Pancreas (tissue), 10 donors: ENCODE data around the gene DNM3. TPM values are rescaled to one million over a fixed set of nuclear protein-coding genes. Genes with fewer than 3 reads are reported as not detected.

ENCODE experiments used
- ATAC-seq, 4 donors: fragments of 200-7000 bp; cut with Tn5 transposase; one replicate each; pipeline versions ENCODE4 v1.8.0 to v1.9.1; 2020; ENCODE audit warnings: mild to moderate bottlenecking in 4 of 4, moderate library complexity in 4 of 4
- DNase-seq, 6 donors: peaks; one replicate each; pipeline ENCODE4 v3.0.0-alpha.2; 2020
- FAIRE-seq: peaks from 2 replicates; lab custom pipeline; 2012; peaks lifted over from hg19 to GRCh38; lab: Jason Lieb, UNC
- H3K27ac ChIP-seq, 4 donors: fragments of 200-600 bp; sonication (generic); 1 replicate in 3 of 4; 2 replicates in 1 of 4; pipeline versions ENCODE4 v1.5.0 to v1.8.0; 2020
- H3K27me3 ChIP-seq, 4 donors: fragments of 200-600 bp; one replicate each; pipeline ENCODE4 v1.8.0; 2021
- H3K36me3 ChIP-seq, 3 donors: fragments of 200-600 bp; sonication (generic) in 1 of 3; one replicate each; pipeline versions ENCODE4 v1.5.0 to v1.8.0; 2020 to 2021
- H3K4me1 ChIP-seq, 3 donors: fragments of 200-600 bp; one replicate each; pipeline ENCODE4 v1.8.0; 2021
- H3K4me3 ChIP-seq, 4 donors: fragments of 200-600 bp; sonication (generic) in 2 of 4; one replicate each; pipeline versions ENCODE4 v1.5.0 to v1.8.0; 2020 to 2021
- H3K9me3 ChIP-seq, 4 donors: fragments of 200-600 bp; one replicate each; pipeline ENCODE4 v1.8.0; 2021
- CTCF ChIP-seq, 4 donors: fragments of 200-600 bp; sonication (generic) in 3 of 4; IDR thresholded peaks; one replicate each; pipeline versions ENCODE4 v1.5.0 to v1.8.0; 2021; ENCODE audit warnings: antibody characterized with exemption in 4 of 4
- WGBS, 2 donors: extraction: QIAGEN DNeasy Blood & Tissue Kit; methylation state at CpG; one replicate each; pipeline ENCODE4 v1.1.7; 2013; 5-methylcytosine and 5-hydroxymethylcytosine counted together
- intact Hi-C, 3 donors: fragments of 100-400 bp; cut with DNase I; formaldehyde crosslinking; loops; one replicate each; pipeline versions ENCODE4 v1.11.1 to v1.14.2; 2022
- polyA plus RNA-seq, 2 donors: library from polyadenylated mRNA; stranded (reverse); fragments of 200-250 nt; gene quantifications; one replicate each; pipeline ENCODE4 v1.2.3, GENCODE V29; 2013
- total RNA-seq, 6 donors: library from RNA; stranded (reverse); fragmentation: NEBNext Ultra II Directional in 4 of 6; extraction: Animal tissue kit (Norgen Biotek cat#: 25700) in 4 of 6; gene quantifications; one replicate each; pipeline versions ENCODE4 v1.2.1 to v1.2.4, GENCODE V29; 2021 to 2023
- donor health status: healthy with polysubstance abuse.
- donor health status: DM: no; HTN: no; CAD: no; lungs with moderate emphysema.
- donor health status: DM: no; HTN: no; CAD: no.
- donor health status: control.
- donor health status: control.
- donor health status: Bipolar disorder and iron deficiency.
- donor health status: DM: yes; HTN: yes; CAD: no.
- donor health status: DM: no; HTN: no; CAD: no.
- donor health status: DM: no; HTN: no; CAD: no.
- donor health status: DM: yes; HTN: yes; CAD: no.

The DNM3 gene
- total and polyA plus RNA-seq, 8 donors: 0.40 to 1.3 (median 0.78) TPM

- Histone ChIP-seq H3K4me3 (no peak overlapping the region), H3K27ac (no peak overlapping the region), H3K36me3 (no peaks in the 10 kb centered on the region), H3K9me3 (no peaks in the 10 kb centered on the region), H3K4me1 (no peaks in the 10 kb centered on the region), H3K27me3 (no peaks in the 10 kb centered on the region)
- TF ChIP-seq CTCF (IDR thresholded peaks at IDR 0.05): no peak
- ATAC-seq: no peak
- WGBS, 2 donors: 73 to 75% methylated on average over 2 of the region's 2 CpGs
- intact Hi-C loops: no loop called here
- no peak for DNase-seq
- no peak for FAIRE-seq
These were observed 314.5 kb downstream of the DNM3 start for GRCh38 chr1:172155766-172156165.

DNA sequence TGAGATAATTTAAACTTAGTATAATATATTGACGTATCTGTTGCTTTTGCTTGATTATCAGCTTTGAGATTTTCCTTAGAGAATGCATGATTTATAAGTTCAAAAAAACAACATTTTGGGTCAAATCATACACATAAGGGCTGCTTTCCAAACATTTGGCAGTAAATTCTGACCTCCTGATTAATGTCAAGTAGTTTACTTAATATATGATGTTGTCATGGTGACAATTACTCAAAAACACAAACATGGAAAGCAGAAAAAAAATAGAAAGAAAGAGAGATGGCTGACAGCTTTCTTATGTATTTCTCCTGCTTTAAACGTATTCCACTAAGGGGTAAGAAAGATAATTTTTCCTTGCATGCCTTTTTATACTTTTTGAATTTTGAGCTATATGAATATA lies 320.9 kb downstream of the DNM3 start:
- no peaks in the 10 kb centered on the region for H3K36me3 ChIP-seq
- intact Hi-C loops: no loop called here
- H3K4me3 ChIP-seq: no peak overlapping the region
- H3K4me1 ChIP-seq: no peaks in the 10 kb centered on the region
- FAIRE-seq (no peak), DNase-seq (no peak), ATAC-seq (no peak)
- no peak overlapping the region for H3K27ac ChIP-seq
- no peak for TF ChIP-seq CTCF (IDR thresholded peaks at IDR 0.05)
- 66 to 75% methylated on average over 2 of the region's 2 CpGs for WGBS, 2 donors
- no peaks in the 10 kb centered on the region for H3K9me3 ChIP-seq
- H3K27me3 ChIP-seq: no peaks in the 10 kb centered on the region

GRCh38 chr1:172163498-172164215 lies 322.4 kb downstream of the DNM3 start:
- ATAC-seq: peak in 3 of 4 donors; percentile 22 to 48 (median 24)
- FAIRE-seq: no peak
- WGBS, 2 donors: 78 to 81% methylated on average over 4 of the region's 4 CpGs
- no peaks in the 10 kb centered on the region for H3K27me3 ChIP-seq
- H3K36me3 ChIP-seq: no peaks in the 10 kb centered on the region
- TF ChIP-seq CTCF (IDR thresholded peaks at IDR 0.05): no peak
- no peak for DNase-seq
- peaks cover 8 to 10% (median 8%) of the 10 kb centered on the region in 3 donors for H3K4me1 ChIP-seq
- no peak overlapping the region for H3K27ac ChIP-seq
- no peaks in the 10 kb centered on the region for H3K9me3 ChIP-seq
- H3K4me3 ChIP-seq: no peak overlapping the region
- intact Hi-C loops: no loop called here

DNA sequence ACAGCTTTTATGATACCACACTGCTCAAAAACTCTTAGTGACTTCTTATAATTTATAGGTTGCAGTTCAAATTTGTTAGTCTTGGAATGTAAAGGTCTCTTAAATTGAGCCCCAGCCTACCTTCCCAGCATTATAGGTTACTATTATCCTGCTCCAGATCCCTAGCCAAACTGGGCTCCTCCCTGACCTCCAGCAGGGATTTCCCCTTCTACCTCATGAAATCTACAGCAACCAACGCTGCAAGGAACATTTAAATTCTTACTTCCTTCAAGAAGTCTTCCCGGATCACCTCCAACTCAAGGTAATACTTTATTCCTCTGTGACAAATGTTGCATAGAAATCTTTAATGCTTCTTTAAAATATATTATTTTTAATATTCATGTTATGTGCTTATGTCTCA lies 324.1 kb downstream of the DNM3 start:
- Histone ChIP-seq H3K27me3 (no peaks in the 10 kb centered on the region), H3K36me3 (no peaks in the 10 kb centered on the region), H3K9me3 (no peaks in the 10 kb centered on the region), H3K4me3 (no peak overlapping the region), H3K27ac (no peak overlapping the region), H3K4me1 (peaks cover 8 to 12% (median 11%) of the 10 kb centered on the region in 3 donors)
- intact Hi-C loops: no loop called here
- FAIRE-seq (no peak), ATAC-seq (no peak), DNase-seq (no peak)
- WGBS, 2 donors: 78 to 84% methylated on average over 2 of the region's 2 CpGs
- TF ChIP-seq CTCF (IDR thresholded peaks at IDR 0.05): no peak
